ENCODE data around the gene ATXN7. TPM values are rescaled to one million over a fixed set of nuclear protein-coding genes. Genes with fewer than 3 reads are reported as not detected.

Gene ATXN7
- total and polyA plus RNA-seq, 4 donors = 4.8 to 46.6 (median 18.0) TPM

DNA sequence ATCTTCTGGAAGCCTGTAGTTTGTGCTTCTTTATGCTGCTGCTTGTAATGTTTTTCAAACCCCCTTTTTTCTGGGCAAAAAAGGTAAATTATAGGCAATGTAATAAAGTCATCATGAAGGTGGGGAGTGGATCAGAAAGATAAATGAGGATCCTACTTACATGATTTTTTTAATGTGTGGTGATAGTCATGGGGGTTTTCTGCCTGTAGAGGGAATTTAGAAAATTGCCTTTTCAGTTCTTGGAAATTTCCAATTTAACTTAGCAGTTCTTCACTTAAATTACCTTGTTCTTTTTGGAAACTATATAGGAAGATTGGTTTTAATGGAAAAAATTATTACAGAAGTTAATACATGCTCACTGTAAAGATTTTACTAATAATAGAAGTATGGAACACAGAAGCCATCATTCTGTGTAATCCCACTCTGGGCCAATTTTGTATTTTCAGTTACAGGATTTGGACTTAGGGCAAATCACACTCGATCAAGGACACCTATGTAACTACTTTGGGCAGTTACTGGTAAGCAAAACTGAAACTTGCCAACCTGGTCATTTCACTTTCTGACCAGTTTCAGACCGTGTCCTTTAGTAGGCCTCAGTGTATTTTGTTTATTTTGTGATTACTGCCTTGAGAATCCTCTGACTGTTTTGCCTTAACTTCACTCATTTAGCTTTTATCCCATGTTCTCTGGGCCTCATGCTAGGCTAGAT, 59.0 kb downstream of the ATXN7 start:
- H3K27ac ChIP-seq (ENCODE audit: low read depth in 1 of 2, low read length in 1 of 2) = no peak overlapping the region
- H3K9ac ChIP-seq (ENCODE audit: insufficient read depth in 1 of 2, low read length in 2 of 2) = no peak overlapping the region
- peaks cover 0 to 7% (median 4%) of the 10 kb centered on the region in 5 donors for H3K4me1 ChIP-seq (ENCODE audit: control insufficient read depth in 5 of 5, insufficient read depth in 5 of 5, low read length in 5 of 5)

DNA sequence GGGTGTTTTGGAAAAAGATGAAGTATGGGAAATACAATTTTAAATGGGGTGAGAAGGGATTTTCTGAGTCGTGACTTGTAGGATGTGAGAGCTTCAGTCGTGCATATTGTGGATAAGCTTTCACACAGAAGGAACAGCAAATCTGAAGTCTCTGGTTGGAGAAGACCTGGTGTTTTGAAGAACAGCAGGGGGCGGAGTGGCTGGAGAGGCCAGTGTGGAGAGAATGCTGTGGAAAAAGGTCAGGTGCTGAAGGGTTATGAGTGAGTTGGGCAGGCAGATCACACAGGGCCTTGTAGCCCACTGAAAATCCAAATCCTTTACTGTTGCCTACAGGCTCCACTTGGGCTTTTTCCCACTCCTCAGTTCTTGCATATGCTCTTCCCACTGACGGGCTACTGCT, 62.6 kb downstream of the ATXN7 start:
- TF ChIP-seq, protein P1, sequence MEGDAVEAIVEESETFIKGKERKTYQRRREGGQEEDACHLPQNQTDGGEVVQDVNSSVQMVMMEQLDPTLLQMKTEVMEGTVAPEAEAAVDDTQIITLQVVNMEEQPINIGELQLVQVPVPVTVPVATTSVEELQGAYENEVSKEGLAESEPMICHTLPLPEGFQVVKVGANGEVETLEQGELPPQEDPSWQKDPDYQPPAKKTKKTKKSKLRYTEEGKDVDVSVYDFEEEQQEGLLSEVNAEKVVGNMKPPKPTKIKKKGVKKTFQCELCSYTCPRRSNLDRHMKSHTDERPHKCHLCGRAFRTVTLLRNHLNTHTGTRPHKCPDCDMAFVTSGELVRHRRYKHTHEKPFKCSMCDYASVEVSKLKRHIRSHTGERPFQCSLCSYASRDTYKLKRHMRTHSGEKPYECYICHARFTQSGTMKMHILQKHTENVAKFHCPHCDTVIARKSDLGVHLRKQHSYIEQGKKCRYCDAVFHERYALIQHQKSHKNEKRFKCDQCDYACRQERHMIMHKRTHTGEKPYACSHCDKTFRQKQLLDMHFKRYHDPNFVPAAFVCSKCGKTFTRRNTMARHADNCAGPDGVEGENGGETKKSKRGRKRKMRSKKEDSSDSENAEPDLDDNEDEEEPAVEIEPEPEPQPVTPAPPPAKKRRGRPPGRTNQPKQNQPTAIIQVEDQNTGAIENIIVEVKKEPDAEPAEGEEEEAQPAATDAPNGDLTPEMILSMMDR (IDR thresholded peaks at IDR 0.05; ENCODE audit: control extremely low read depth, extremely low read depth) = no peak
- Histone ChIP-seq H3K27me3 (ENCODE audit: control insufficient read depth in 3 of 3, insufficient read depth in 3 of 3, low read length in 2 of 3) (no peaks in the 10 kb centered on the region), H3K9ac (ENCODE audit: insufficient read depth in 1 of 2, low read length in 2 of 2) (no peak overlapping the region), H3K9me3 (ENCODE audit: control insufficient read depth in 4 of 4, insufficient read depth in 3 of 4, low read length in 3 of 4) (peaks cover 0 to 2% (median 0%) of the 10 kb centered on the region in 4 donors), H3K4me1 (ENCODE audit: control insufficient read depth in 5 of 5, insufficient read depth in 5 of 5, low read length in 5 of 5) (peaks cover 0 to 6% (median 0%) of the 10 kb centered on the region in 5 donors), H3K36me3 (ENCODE audit: control insufficient read depth in 4 of 4, insufficient read depth in 4 of 4, low read length in 4 of 4) (peaks cover 12 to 33% (median 18%) of the 10 kb centered on the region in 4 donors), H3K27ac (ENCODE audit: low read depth in 1 of 2, low read length in 1 of 2) (no peak overlapping the region), H3K4me3 (no peak overlapping the region)
- WGBS, 2 donors = 97% methylated on average over 4 of the region's 4 CpGs
- DNase-seq (no peak), ATAC-seq (ENCODE audit: insufficient read depth, low FRiP score) (no peak)

More for the DNA sequence above, 59.0 kb downstream of the ATXN7 start:
- WGBS, 2 donors = 79 to 91% methylated on average over 2 of the region's 2 CpGs
- TF ChIP-seq, protein P1 (IDR thresholded peaks at IDR 0.05; ENCODE audit: control extremely low read depth, extremely low read depth) = no peak
- no peak for ATAC-seq (ENCODE audit: insufficient read depth, low FRiP score)
- Histone ChIP-seq H3K36me3 (ENCODE audit: control insufficient read depth in 4 of 4, insufficient read depth in 4 of 4, low read length in 4 of 4) (peaks cover 17 to 37% (median 28%) of the 10 kb centered on the region in 4 donors), H3K9me3 (ENCODE audit: control insufficient read depth in 4 of 4, insufficient read depth in 3 of 4, low read length in 3 of 4) (peaks cover 0 to 2% (median 0%) of the 10 kb centered on the region in 4 donors), H3K4me3 (no peak overlapping the region), H3K27me3 (ENCODE audit: control insufficient read depth in 3 of 3, insufficient read depth in 3 of 3, low read length in 2 of 3) (no peaks in the 10 kb centered on the region)
- no peak for DNase-seq

- Histone ChIP-seq H3K27me3 (ENCODE audit: control insufficient read depth in 3 of 3, insufficient read depth in 3 of 3, low read length in 2 of 3) (no peaks in the 10 kb centered on the region), H3K36me3 (ENCODE audit: control insufficient read depth in 4 of 4, insufficient read depth in 4 of 4, low read length in 4 of 4) (peaks cover 12 to 24% (median 16%) of the 10 kb centered on the region in 4 donors), H3K27ac (ENCODE audit: low read depth in 1 of 2, low read length in 1 of 2) (no peak overlapping the region), H3K9ac (ENCODE audit: insufficient read depth in 1 of 2, low read length in 2 of 2) (no peak overlapping the region), H3K4me1 (ENCODE audit: control insufficient read depth in 5 of 5, insufficient read depth in 5 of 5, low read length in 5 of 5) (peaks cover 0 to 12% (median 0%) of the 10 kb centered on the region in 5 donors), H3K9me3 (ENCODE audit: control insufficient read depth in 4 of 4, insufficient read depth in 3 of 4, low read length in 3 of 4) (peaks cover 0 to 2% (median 0%) of the 10 kb centered on the region in 4 donors), H3K4me3 (no peak overlapping the region)
- ATAC-seq (ENCODE audit: insufficient read depth, low FRiP score) = no peak
- DNase-seq = peak in 1 of 3 donors; percentile 15
- TF ChIP-seq, protein P1 (IDR thresholded peaks at IDR 0.05; ENCODE audit: control extremely low read depth, extremely low read depth) = no peak
- WGBS, 2 donors = 63 to 72% methylated on average over 10 of the region's 10 CpGs
These were observed 64.0 kb downstream of the ATXN7 start for GRCh38 chr3:63927422-63928280.
